ENCODE results near the gene UMAD1.

UMAD1 gene

GRCh38 chr7:7764520-7765396, 124.2 kb downstream of the UMAD1 start:
- no peak for DNase-seq (ENCODE audit: low read depth in 1 of 2, low spot score in 1 of 2)

DNA sequence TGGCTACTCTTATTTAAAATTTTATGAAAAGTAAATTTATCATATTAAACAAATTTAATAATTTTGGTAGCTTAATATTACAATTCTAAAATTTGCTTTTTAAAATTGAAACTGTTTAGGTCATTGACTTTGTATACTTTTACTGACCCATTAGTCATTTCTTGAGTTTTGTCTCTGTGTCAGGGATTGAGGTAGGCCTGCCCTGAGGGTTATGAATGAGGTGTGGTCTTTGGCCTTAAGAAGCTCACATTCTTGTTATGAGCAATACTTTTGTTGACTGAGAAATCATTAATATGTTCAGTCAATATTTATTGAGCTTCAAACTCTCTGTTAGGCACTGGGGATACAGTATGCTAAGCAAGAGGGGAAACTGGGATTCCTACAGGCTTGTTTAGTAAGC, 124.9 kb downstream of the UMAD1 start:
- DNase-seq (ENCODE audit: low read depth in 1 of 2, low spot score in 1 of 2), result no peak

DNA sequence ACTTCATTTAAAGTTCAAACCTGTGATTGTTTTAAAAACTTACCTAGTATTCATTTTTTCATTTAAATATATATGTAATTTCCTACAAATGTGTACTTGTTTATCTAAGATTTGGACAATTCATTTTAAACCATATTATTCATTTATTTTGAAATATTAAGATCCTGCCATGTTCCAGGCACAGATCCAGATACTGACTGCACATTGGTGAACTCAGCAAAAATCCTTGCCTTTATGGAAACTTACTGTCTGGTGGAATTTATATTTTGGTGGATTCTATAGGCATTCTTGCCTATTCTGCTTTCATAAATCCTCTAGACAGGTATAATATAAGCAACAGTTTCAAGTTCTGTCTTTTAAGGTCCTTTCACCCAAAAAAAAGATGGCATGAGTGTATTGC, 126.1 kb downstream of the UMAD1 start:
- DNase-seq (ENCODE audit: low read depth in 1 of 2, low spot score in 1 of 2), result no peak

DNA sequence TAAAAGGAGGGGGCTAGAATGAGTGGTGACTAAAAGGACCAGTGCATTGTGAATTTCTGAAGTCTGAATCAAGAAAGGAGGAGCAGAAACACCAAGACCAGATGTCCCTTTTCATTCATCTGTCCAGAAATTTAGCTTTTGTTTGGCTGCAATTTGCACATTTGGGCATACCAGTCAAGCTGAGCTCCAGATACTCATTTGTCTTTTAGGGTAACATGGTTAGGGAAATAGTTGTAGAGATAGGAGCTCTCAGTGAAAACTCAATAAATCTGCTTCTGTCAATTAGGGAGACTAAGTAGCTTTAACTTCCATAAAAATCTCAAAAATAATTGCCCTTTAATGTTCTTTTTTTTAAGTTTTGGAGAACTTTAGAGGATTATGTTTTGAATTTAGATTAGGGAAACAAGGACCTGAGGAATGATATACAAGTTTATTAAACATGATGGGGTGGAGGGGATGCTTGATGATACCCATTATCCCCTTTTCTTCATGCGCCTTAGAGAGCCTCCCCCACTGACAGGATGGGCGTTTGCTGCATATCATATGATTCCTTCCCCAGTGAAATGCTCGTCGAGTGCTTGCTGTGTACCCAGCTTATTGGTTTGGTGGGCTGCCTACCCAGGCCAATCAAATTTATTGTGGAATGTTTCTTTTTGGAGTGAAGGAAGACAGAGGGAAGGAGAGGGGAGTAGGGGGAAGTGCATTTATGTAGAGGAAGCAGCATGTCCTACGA, 128.6 kb downstream of the UMAD1 start:
- DNase-seq (ENCODE audit: low read depth in 1 of 2, low spot score in 1 of 2), result no peak

- no peak for DNase-seq (ENCODE audit: low read depth in 1 of 2, low spot score in 1 of 2)
Measured at GRCh38 chr7:7769710-7770627, 129.4 kb downstream of the UMAD1 start.

DNA sequence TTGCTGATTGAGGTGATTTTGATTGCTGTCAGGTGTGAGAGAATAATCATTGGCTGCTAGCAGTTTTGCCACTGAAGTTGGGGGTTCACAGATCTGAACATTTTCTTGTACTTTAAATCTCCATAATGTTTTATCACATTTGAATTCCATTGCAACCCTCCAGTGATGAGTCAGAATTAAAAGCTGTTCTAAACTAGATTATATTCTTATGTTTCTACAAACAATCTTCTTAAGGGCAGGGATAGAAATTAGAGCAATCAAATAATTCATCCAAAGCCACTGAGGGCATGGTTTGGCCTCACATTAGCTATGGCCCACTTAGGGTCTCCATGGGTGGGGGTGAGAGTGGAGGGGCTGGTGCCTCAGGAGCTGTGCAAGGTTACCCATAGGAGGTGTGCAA, 130.9 kb downstream of the UMAD1 start:
- no peak for DNase-seq (ENCODE audit: low read depth in 1 of 2, low spot score in 1 of 2)

GRCh38 chr7:7772397-7772821, 131.9 kb downstream of the UMAD1 start:
- no peak for DNase-seq (ENCODE audit: low read depth in 1 of 2, low spot score in 1 of 2)

GRCh38 chr7:7773334-7774309, 133.1 kb downstream of the UMAD1 start:
- no peak for DNase-seq (ENCODE audit: low read depth in 1 of 2, low spot score in 1 of 2)

- no peak for DNase-seq (ENCODE audit: low read depth in 1 of 2, low spot score in 1 of 2)
Measured at GRCh38 chr7:7779888-7780287, 139.3 kb downstream of the UMAD1 start.

DNA sequence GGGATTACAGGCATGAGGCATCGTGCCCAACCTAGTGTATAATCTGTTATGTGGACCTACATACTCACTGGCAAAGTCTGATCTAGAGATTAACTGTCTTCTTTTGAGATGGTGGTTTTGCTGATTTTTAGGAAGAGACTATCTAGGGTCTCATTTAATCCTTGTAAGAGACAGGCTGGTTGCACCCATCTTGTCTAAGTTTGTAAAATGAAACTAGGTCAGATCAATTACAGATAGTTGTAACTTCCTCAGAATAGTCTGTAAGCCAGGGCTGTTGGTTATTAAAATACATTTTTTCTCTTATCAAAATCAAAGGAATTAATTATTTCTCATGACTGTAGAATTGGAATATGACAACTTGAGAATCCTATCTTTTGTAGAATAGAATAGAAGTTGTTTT, 142.4 kb downstream of the UMAD1 start:
- no peak for DNase-seq (ENCODE audit: low read depth in 1 of 2, low spot score in 1 of 2)

DNA sequence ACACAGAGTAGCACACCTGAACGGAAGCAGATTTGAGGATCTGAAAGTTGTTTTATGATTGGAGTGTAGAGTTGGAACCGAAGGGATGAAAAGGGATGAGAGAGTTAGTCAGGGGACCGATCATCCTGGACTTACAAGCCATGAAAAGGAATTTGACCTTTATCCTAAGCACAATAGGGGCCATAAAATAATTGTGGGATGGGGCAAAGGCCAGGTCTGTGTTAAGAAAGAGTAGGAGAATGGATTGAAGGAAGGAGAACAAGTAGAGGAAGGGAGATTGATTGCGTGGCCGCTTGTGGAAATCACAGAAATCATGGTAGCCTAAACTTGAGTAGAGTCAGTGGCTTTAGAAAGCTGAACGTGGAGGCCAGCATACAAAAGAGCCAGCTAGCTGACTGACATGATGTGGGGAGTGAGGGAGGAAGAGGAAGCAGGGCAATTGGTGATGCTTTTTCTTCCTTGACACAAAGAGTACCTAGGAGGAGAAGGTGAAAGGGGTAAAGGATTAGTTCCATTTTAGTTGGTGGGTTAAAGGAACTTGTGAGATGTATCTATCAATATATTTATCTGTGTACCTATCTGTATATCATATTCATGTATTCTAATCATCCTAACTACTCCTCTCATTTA, 144.9 kb downstream of the UMAD1 start:
- DNase-seq (ENCODE audit: low read depth in 1 of 2, low spot score in 1 of 2), result no peak

DNA sequence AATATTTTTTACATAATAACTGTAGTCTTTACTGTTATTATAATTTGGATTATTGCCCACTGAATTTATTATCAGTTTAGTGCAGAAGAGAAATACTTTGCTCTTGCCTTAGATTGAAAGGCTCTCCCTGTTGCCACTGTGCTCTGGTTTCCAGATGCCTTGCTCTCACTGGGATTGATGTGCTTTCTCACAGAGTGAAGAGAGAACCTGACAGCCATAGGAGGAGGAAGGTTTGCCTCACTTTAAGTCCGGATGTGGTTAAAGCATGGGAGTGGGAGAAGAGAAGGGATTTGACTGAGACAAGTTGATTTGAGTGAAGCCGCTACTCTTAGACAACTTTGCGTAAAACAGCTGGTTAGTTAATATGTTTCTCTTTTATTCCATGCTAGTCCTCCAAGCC, 146.0 kb downstream of the UMAD1 start:
- no peak for DNase-seq (ENCODE audit: low read depth in 1 of 2, low spot score in 1 of 2)

DNA sequence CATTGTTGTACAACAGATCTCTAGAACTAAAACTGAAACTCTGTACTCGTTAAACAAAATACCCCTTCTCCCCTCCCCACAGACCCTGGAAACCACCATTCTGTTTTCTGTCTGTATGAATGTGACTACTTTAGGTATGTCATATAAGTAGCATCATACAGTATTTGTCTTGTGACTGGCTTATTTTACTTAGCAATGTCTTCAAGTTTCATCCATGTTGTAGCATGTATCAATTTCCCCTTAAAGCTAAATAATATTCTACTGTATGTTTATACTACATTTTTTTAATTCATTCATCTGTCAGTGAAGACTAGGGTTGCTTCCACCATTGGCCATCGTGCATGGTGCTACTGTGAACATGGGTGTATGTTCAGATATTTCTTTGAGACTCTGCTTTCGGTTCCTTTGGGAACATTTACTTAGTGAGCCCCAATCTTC, 149.0 kb downstream of the UMAD1 start:
- DNase-seq (ENCODE audit: low read depth in 1 of 2, low spot score in 1 of 2), result no peak

- DNase-seq (ENCODE audit: low read depth in 1 of 2, low spot score in 1 of 2), result no peak
Measured at GRCh38 chr7:7790041-7790741, 149.6 kb downstream of the UMAD1 start.

GRCh38 chr7:7791523-7791922, 151.0 kb downstream of the UMAD1 start:
- DNase-seq (ENCODE audit: low read depth in 1 of 2, low spot score in 1 of 2), result no peak

- DNase-seq (ENCODE audit: low read depth in 1 of 2, low spot score in 1 of 2), result no peak
Measured at GRCh38 chr7:7792056-7792455, 151.5 kb downstream of the UMAD1 start.

- DNase-seq (ENCODE audit: low read depth in 1 of 2, low spot score in 1 of 2), result no peak
Measured at GRCh38 chr7:7793249-7793648, 152.7 kb downstream of the UMAD1 start.

GRCh38 chr7:7793921-7794320, 153.4 kb downstream of the UMAD1 start:
- no peak for DNase-seq (ENCODE audit: low read depth in 1 of 2, low spot score in 1 of 2)

GRCh38 chr7:7795203-7795602, 154.7 kb downstream of the UMAD1 start:
- DNase-seq (ENCODE audit: low read depth in 1 of 2, low spot score in 1 of 2), result no peak

Measured in activated T-helper 1 cell treated with anti-CD3 and anti-CD28 coated beads, Interleukin-2, amount 50 U/mL, for 16 hours (primary cell).